CD14-positive monocyte (primary cell): ENCODE data around the gene NBAS. TPM values are rescaled to one million over a fixed set of nuclear protein-coding genes. Genes with fewer than 3 reads are reported as not detected.

Experiments
- DNase-seq, 3 donors: peaks; one replicate each; pipeline ENCODE4 v3.0.0-alpha.2; 2011 to 2022
- H2AFZ ChIP-seq: 2 replicates; pipeline ENCODE4 v1.6.0; 2012; ENCODE audit warnings: mild to moderate bottlenecking, low read depth, low read length, inconsistent platforms; ENCODE audit not compliant: insufficient read depth, poor library complexity, severe bottlenecking
- H3K27ac ChIP-seq, 2 donors: 1 replicate in 1 of 2; 2 replicates in 1 of 2; pipeline ENCODE4 v1.5.1; 2012 to 2013; ENCODE audit warnings: low read length in 2 of 2, control low read depth in 1 of 2, inconsistent platforms in 1 of 2, low read depth in 1 of 2, mild to moderate bottlenecking in 1 of 2
- H3K27me3 ChIP-seq, 2 donors: one replicate each; pipeline versions ENCODE4 v1.6.0 to v1.6.1; 2011 to 2013; ENCODE audit warnings: low read length in 2 of 2; ENCODE audit not compliant: control insufficient read depth in 2 of 2, insufficient read depth in 2 of 2
- H3K36me3 ChIP-seq, 2 donors: replicated peaks in 1 of 2; 1 replicate in 1 of 2; 2 replicates in 1 of 2; pipeline versions ENCODE4 v1.5.1 to v1.6.1; 2012 to 2013; ENCODE audit warnings: low read length in 2 of 2, control low read depth in 1 of 2, inconsistent platforms in 1 of 2, mild to moderate bottlenecking in 1 of 2; ENCODE audit not compliant: insufficient read depth in 2 of 2, control insufficient read depth in 1 of 2
- H3K4me1 ChIP-seq, 2 donors: 1 replicate in 1 of 2; 2 replicates in 1 of 2; pipeline versions ENCODE4 v1.5.1 to v1.6.1; 2012 to 2013; ENCODE audit warnings: low read length in 2 of 2, control low read depth in 1 of 2, inconsistent platforms in 1 of 2, mild to moderate bottlenecking in 1 of 2, moderate library complexity in 1 of 2; ENCODE audit not compliant: insufficient read depth in 2 of 2, control insufficient read depth in 1 of 2
- H3K4me2 ChIP-seq: replicated peaks from 2 replicates; pipeline ENCODE3; 2012; ENCODE audit warnings: low read length, moderate library complexity, mild to moderate bottlenecking; ENCODE audit not compliant: poor library complexity, severe bottlenecking; ENCODE audit errors: extremely low read depth
- H3K4me3 ChIP-seq, 3 experiments: fragments of 200-600 bp in 1 of 3; sonication (generic) in 1 of 3; replicated peaks in 1 of 3; 1 replicate in 2 of 3; 2 replicates in 1 of 3; pipeline ENCODE4 v1.5.1; 2011 to 2013; ENCODE audit warnings: low read length in 3 of 3, mild to moderate bottlenecking in 3 of 3, control low read depth in 2 of 3, low read depth in 2 of 3, inconsistent platforms in 1 of 3, moderate library complexity in 1 of 3
- H3K79me2 ChIP-seq: 2 replicates; pipeline ENCODE4 v1.6.0; 2012; ENCODE audit warnings: mild to moderate bottlenecking, control low read depth, inconsistent platforms, low read length, moderate library complexity; ENCODE audit not compliant: insufficient read depth
- H3K9ac ChIP-seq: 2 replicates; pipeline ENCODE4 v1.6.0; 2017; ENCODE audit warnings: low read length, mild to moderate bottlenecking; ENCODE audit not compliant: insufficient read depth, poor library complexity, severe bottlenecking
- H3K9me3 ChIP-seq, 2 donors: replicated peaks in 1 of 2; 1 replicate in 1 of 2; 2 replicates in 1 of 2; pipeline versions ENCODE4 v1.5.1 to v1.6.1; 2012 to 2013; ENCODE audit warnings: low read length in 2 of 2, control low read depth in 1 of 2; ENCODE audit not compliant: control insufficient read depth in 1 of 2, insufficient read depth in 1 of 2
- H4K20me1 ChIP-seq: 2 replicates; pipeline ENCODE4 v1.6.0; 2012; ENCODE audit warnings: mild to moderate bottlenecking, low read length, control low read depth, moderate library complexity; ENCODE audit not compliant: insufficient read depth
- H3K27ac Mint-ChIP-seq, 7 donors: one replicate each; pipeline ENCODE4 v1.8.0; 2020; ENCODE audit warnings: mild to moderate bottlenecking in 7 of 7, mixed read lengths in 7 of 7, moderate library complexity in 6 of 7, inconsistent platforms in 2 of 7
- H3K27me3 Mint-ChIP-seq, 3 donors: one replicate each; pipeline ENCODE4 v1.8.0; 2021 to 2022; ENCODE audit warnings: low read depth in 3 of 3, mild to moderate bottlenecking in 3 of 3, mixed read lengths in 3 of 3, moderate library complexity in 3 of 3, inconsistent platforms in 1 of 3
- H3K36me3 Mint-ChIP-seq, 2 donors: one replicate each; pipeline ENCODE4 v1.8.0; 2020; ENCODE audit warnings: mixed read lengths in 2 of 2, inconsistent platforms in 1 of 2, mild to moderate bottlenecking in 1 of 2
- H3K4me1 Mint-ChIP-seq: one replicate; pipeline ENCODE4 v1.8.0; 2020; ENCODE audit warnings: mild to moderate bottlenecking, mixed read lengths
- H3K4me3 Mint-ChIP-seq, 2 donors: one replicate each; pipeline ENCODE4 v1.8.0; 2020; ENCODE audit warnings: mild to moderate bottlenecking in 2 of 2, mixed read lengths in 2 of 2, moderate library complexity in 1 of 2
- H3K9me3 Mint-ChIP-seq, 7 donors: one replicate each; pipeline ENCODE4 v1.8.0; 2020 to 2022; ENCODE audit warnings: mixed read lengths in 7 of 7, mild to moderate bottlenecking in 6 of 7, moderate library complexity in 6 of 7, inconsistent platforms in 2 of 7
- CTCF ChIP-seq: fragments of 200-600 bp; IDR thresholded peaks from one replicate; pipeline ENCODE4 v1.8.0; 2022; ENCODE audit warnings: antibody characterized with exemption, mild to moderate bottlenecking
- WGBS: methylation state at CpG from one replicate; pipeline ENCODE4 v1.1.5; 2013; ENCODE audit warnings: missing lambda C conversion rate; ENCODE audit not compliant: insufficient coverage; 5-methylcytosine and 5-hydroxymethylcytosine counted together
- intact Hi-C, 2 donors: fragments of 100-400 bp; cut with micrococcal nuclease; formaldehyde crosslinking; loops; one replicate each; pipeline versions ENCODE4 v1.15.0 to v1.15.1; 2023
- polyA plus RNA-seq, 3 donors: library from polyadenylated mRNA; depleted of rRNA in 1 of 3; unstranded in 2 of 3; stranded (reverse) in 1 of 3; fragments of 300-500 nt in 2 of 3; fragments of >200 nt in 1 of 3; fragmentation: Illumina TruSeq in 2 of 3; gene quantifications; 1 replicate in 2 of 3; 2 replicates in 1 of 3; pipeline ENCODE4 v1.2.3, GENCODE V29; 2012 to 2021

NBAS gene
- polyA plus RNA-seq, 3 donors: 8.9 to 10.9 (median 8.9) TPM

- no peaks in the 10 kb centered on the region for H4K20me1 ChIP-seq
- Mint-ChIP-seq H3K27ac (no peak overlapping the region), H3K4me3 (no peak overlapping the region), H3K27me3 (peaks cover 0 to 2% (median 0%) of the 10 kb centered on the region in 3 donors), H3K9me3 (no peaks in the 10 kb centered on the region), H3K36me3 (peaks cover 74 to 75% of the 10 kb centered on the region in 2 donors), H3K4me1 (no peaks in the 10 kb centered on the region)
- no peak overlapping the region for H3K27ac ChIP-seq
- no peak overlapping the region for H2AFZ ChIP-seq
- no peaks in the 10 kb centered on the region for H3K79me2 ChIP-seq
- TF ChIP-seq CTCF: no peak
- no peaks in the 10 kb centered on the region for H3K4me1 ChIP-seq
- H3K36me3 ChIP-seq: peaks cover 34 to 82% of the 10 kb centered on the region in 2 donors
- intact Hi-C loops: no loop called here
- WGBS: no CpG with 5 or more reads among the region's 3 CpGs
- DNase-seq: no peak
- H3K27me3 ChIP-seq: no peaks in the 10 kb centered on the region
- H3K9me3 ChIP-seq: no peaks in the 10 kb centered on the region
- no peak overlapping the region for H3K9ac ChIP-seq
- H3K4me2 ChIP-seq: no peak overlapping the region
- H3K4me3 ChIP-seq: no peak overlapping the region
These were observed 53.4 kb downstream of the NBAS start for GRCh38 chr2:15507697-15508096.

- no peaks in the 10 kb centered on the region for H3K4me1 Mint-ChIP-seq
- intact Hi-C loops: no loop called here
- TF ChIP-seq CTCF: no peak
These were observed 54.1 kb downstream of the NBAS start for GRCh38 chr2:15507061-15507460.

More at GRCh38 chr2:15507061-15507460, 54.1 kb downstream of the NBAS start:
- DNase-seq: no peak
- no peaks in the 10 kb centered on the region for H3K9me3 Mint-ChIP-seq
- H3K79me2 ChIP-seq: no peaks in the 10 kb centered on the region
- no peak overlapping the region for H3K27ac Mint-ChIP-seq
- peaks cover 76% of the 10 kb centered on the region in 2 donors for H3K36me3 Mint-ChIP-seq
- H3K36me3 ChIP-seq: peaks cover 39 to 82% of the 10 kb centered on the region in 2 donors
- no peak overlapping the region for H3K4me2 ChIP-seq
- H3K27me3 Mint-ChIP-seq: peaks cover 0 to 2% (median 0%) of the 10 kb centered on the region in 3 donors
- H3K4me3 ChIP-seq: no peak overlapping the region
- H4K20me1 ChIP-seq: no peaks in the 10 kb centered on the region
- H3K4me1 ChIP-seq: no peaks in the 10 kb centered on the region
- H3K9ac ChIP-seq: no peak overlapping the region
- H3K27ac ChIP-seq: no peak overlapping the region
- no peak overlapping the region for H2AFZ ChIP-seq
- WGBS: no CpG with 5 or more reads among the region's 1 CpG
- no peak overlapping the region for H3K4me3 Mint-ChIP-seq
- H3K27me3 ChIP-seq: no peaks in the 10 kb centered on the region
- no peaks in the 10 kb centered on the region for H3K9me3 ChIP-seq
